ENCODE data around the gene ZNF32.

- TF ChIP-seq, protein P1, sequence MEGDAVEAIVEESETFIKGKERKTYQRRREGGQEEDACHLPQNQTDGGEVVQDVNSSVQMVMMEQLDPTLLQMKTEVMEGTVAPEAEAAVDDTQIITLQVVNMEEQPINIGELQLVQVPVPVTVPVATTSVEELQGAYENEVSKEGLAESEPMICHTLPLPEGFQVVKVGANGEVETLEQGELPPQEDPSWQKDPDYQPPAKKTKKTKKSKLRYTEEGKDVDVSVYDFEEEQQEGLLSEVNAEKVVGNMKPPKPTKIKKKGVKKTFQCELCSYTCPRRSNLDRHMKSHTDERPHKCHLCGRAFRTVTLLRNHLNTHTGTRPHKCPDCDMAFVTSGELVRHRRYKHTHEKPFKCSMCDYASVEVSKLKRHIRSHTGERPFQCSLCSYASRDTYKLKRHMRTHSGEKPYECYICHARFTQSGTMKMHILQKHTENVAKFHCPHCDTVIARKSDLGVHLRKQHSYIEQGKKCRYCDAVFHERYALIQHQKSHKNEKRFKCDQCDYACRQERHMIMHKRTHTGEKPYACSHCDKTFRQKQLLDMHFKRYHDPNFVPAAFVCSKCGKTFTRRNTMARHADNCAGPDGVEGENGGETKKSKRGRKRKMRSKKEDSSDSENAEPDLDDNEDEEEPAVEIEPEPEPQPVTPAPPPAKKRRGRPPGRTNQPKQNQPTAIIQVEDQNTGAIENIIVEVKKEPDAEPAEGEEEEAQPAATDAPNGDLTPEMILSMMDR (conservative IDR thresholded peaks at IDR 0.05; ENCODE audit: low read length) = no peak
- no peak for TF ChIP-seq EZH2phosphoT487 (IDR thresholded peaks at IDR 0.05; ENCODE audit: borderline replicate concordance, low read depth, low read length)
These were observed 18.6 kb upstream of the ZNF32 start for GRCh38 chr10:43667317-43667731.

Data from OCI-LY7 (cell line).